BJ (cell line): ENCODE data around the gene CRYBA1. TPM values are rescaled to one million over a fixed set of nuclear protein-coding genes. Genes with fewer than 3 reads are reported as not detected.
A peak's percentile ranks its signal among the peaks of the same experiment; 100 is the strongest.

Source experiments
- CTCF ChIA-PET: fragments of 350-600 bp; formaldehyde crosslinking; extraction: SDS; loops from one replicate; lab custom pipeline; 2021; ENCODE audit warnings: antibody characterized with exemption, inconsistent platforms; lab: Yijun Ruan, JAX
- POLR2A ChIA-PET: fragments of 300-600 bp; sonication (Branson Sonifier 250); formaldehyde crosslinking; extraction: SDS; loops from one replicate; lab custom pipeline; 2021; ENCODE audit warnings: antibody characterized with exemption; lab: Charles Lee
- DNase-seq: peaks from one replicate; pipeline ENCODE4 v3.0.0-alpha.2; 2011; ENCODE audit warnings: low read depth
- H3K27me3 ChIP-seq: 2 replicates; pipeline ENCODE4 v1.6.0; 2011; ENCODE audit warnings: low read length; ENCODE audit not compliant: control insufficient read depth, insufficient read depth
- H3K36me3 ChIP-seq: 2 replicates; pipeline ENCODE4 v1.5.1; 2011; ENCODE audit warnings: low read length; ENCODE audit not compliant: control insufficient read depth, insufficient read depth
- H3K4me3 ChIP-seq: 2 replicates; pipeline ENCODE4 v1.5.1; 2011; ENCODE audit warnings: low read depth, mild to moderate bottlenecking, control low read depth, low read length
- polyA plus RNA-seq: library from polyadenylated mRNA; depleted of rRNA; stranded (reverse); fragments of >200 nt; gene quantifications from 2 replicates; pipeline ENCODE4 v1.2.3, GENCODE V29; 2011
- TF ChIP-seq, protein P1 (sequence below): IDR thresholded peaks from 2 replicates; pipeline ENCODE4 v1.5.1; 2011; ENCODE audit warnings: low read depth, mild to moderate bottlenecking, control low read depth, inconsistent platforms, low read length, moderate library complexity; ENCODE audit not compliant: insufficient read depth

The CRYBA1 gene
- polyA plus RNA-seq, 1 experiment: not detected

DNA sequence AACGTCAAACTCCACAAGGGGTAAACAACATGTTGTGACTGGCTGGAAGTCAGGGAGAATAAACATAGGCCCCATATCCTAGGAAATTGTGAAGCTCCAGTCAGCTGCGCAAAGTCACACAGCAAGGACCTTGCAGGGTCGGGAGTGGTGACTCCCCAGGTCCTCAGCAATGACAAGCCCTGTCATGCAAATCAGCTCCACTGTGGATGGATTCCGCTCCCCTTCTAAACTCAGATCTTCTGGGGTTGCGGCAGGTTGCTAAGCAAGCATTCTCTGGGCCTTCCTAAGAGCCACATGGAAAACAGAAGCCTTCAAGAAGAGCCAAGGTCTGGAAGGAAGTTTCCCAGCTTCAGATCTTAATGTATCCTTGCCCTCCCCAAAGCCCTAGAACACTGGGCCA is 37.6 kb upstream of the CRYBA1 start:
- Histone ChIP-seq H3K27me3 (no peaks in the 10 kb centered on the region), H3K4me3 (no peak overlapping the region), H3K36me3 (no peaks in the 10 kb centered on the region)
- TF ChIP-seq, protein P1, sequence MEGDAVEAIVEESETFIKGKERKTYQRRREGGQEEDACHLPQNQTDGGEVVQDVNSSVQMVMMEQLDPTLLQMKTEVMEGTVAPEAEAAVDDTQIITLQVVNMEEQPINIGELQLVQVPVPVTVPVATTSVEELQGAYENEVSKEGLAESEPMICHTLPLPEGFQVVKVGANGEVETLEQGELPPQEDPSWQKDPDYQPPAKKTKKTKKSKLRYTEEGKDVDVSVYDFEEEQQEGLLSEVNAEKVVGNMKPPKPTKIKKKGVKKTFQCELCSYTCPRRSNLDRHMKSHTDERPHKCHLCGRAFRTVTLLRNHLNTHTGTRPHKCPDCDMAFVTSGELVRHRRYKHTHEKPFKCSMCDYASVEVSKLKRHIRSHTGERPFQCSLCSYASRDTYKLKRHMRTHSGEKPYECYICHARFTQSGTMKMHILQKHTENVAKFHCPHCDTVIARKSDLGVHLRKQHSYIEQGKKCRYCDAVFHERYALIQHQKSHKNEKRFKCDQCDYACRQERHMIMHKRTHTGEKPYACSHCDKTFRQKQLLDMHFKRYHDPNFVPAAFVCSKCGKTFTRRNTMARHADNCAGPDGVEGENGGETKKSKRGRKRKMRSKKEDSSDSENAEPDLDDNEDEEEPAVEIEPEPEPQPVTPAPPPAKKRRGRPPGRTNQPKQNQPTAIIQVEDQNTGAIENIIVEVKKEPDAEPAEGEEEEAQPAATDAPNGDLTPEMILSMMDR: no peak
- ChIA-PET CTCF (interaction anchor here (0.8 to 3.8 kb wide), 7 partner anchors 10 to 93 kb away, joined by 4 to 24 read pairs (median 4); partner anchors contain the start of gene MYO18A), POLR2A (no interaction called here)
- DNase-seq: no peak

DNA sequence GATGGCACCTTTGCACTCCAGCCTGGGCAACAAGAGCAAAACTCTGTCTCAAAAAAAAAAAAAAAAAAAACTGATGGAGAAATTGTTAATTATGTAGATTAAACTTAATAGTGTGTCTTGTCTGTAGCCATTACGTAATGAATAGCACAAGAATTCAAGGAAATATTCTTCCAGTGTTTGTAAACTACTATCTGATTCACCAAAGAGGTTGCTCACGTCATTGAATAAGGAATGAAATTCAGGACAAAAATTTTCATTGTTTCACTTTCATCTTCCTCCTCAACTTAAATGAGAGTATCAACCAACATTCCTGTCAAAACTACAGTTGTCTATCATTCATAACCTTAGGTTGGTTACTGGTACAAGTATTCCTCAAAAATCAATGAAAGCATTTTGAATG is 35.8 kb upstream of the CRYBA1 start:
- H3K36me3 ChIP-seq: no peaks in the 10 kb centered on the region
- TF ChIP-seq, protein P1: no peak
- no peak for DNase-seq
- ChIA-PET CTCF (interaction anchor here (0.6 to 3.8 kb wide), 5 partner anchors 8 to 94 kb away, joined by 3 to 24 read pairs (median 7); partner anchors contain the start of gene MYO18A), POLR2A (no interaction called here)
- no peak overlapping the region for H3K4me3 ChIP-seq
- no peaks in the 10 kb centered on the region for H3K27me3 ChIP-seq

DNA sequence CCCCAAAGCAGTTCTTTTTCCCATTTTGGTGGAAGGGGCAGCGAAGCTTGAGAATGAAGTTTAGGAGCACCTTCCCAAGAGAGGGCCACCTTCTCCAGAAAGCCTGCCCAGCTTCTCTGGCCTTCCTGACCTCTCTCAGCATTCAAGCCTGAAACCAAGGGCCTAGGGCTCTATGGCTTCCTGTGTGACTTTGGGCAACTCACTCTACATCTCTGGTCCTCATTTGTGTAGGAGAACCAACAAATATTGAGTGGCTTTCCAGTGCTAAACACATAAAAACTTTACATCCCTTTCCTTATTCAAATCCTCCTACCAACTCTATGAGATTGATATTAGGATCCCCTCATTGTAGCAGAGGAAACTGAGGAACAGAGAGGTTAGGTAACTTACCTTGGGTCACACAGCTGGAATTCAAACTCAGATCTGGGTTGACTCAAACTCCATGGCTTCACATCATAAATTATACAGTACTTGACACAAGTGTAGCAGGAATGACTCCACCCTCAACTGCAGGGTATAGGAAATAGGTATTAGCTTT is 34.5 kb upstream of the CRYBA1 start:
- Histone ChIP-seq H3K36me3 (no peaks in the 10 kb centered on the region), H3K27me3 (no peaks in the 10 kb centered on the region), H3K4me3 (no peak overlapping the region)
- ChIA-PET POLR2A (no interaction called here), CTCF (interaction anchor here (0.7 to 3.8 kb wide), 8 partner anchors 7 to 79 kb away, joined by 3 to 24 read pairs (median 4); partner anchors contain the start of gene MYO18A)
- TF ChIP-seq, protein P1: no peak
- no peak for DNase-seq

DNA sequence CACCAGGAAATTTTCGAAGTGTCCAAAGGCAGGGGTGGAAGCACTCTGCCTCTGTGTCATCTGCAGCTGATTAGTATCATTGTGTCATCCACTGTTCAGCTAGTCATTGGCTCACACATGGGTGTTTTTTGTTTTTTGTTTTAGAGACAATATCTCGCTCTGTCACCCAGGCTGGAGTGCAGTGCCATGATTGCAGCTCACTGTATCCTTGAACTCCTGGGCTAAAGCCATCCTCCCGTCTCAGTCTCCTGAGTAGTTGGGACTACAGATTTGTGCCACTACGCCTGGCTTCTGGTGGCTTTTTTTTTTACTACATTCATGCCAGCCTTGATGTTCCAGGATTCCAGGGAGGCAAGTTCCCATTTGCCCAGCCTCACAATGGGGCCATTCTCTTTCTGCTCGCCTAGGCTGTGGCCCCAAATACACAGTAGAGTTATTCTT is 34.0 kb upstream of the CRYBA1 start:
- ChIA-PET CTCF (interaction anchor here (0.7 to 3.4 kb wide), 6 partner anchors 18 to 78 kb away, joined by 3 to 16 read pairs (median 4); partner anchors contain the start of gene MYO18A), POLR2A (no interaction called here)
- TF ChIP-seq, protein P1: no peak
- Histone ChIP-seq H3K36me3 (no peaks in the 10 kb centered on the region), H3K4me3 (no peak overlapping the region), H3K27me3 (no peaks in the 10 kb centered on the region)
- DNase-seq: peak; percentile 11

DNA sequence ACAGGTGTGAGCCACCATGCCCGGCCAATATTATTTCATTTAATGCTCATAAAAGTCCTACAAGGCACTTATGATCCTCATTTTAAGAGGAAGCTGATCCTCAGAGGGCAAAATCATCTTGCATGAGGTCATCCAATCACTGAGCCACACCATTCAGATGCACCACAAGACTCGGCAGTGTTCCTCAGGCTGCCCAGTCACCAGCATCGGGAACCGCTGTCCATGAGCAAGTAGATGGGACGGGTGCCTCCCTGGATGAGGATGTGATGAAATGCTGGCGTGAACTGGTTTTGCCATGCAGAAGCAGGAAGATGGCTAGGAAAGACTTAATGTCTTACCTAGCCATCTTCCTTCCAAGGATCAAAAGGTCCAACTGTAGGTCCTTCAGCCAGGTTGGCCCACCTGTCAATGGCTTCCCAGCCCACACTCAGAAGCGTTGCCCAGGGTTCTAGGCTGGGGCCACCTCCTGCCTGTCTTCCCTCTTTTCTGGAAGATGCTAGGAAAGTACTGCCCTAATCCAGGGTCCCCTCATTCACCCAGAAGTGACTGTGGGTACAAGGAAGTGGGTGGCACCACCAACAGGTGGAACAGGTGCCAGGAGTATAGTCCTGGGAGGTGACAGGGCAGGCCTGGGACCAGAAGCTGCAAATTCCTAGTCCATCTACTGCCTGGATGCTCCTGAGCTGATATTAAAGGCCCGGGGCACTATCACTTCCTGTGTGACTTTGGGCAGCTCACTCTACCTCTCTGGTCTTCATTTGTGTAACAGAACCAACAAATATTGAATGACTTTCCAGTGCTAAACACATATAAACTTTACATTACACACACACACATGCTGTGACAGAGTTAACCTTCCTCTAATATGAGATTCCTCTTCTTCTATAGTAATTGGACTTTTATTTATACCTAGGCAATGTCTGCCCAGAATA is 32.2 kb upstream of the CRYBA1 start:
- ChIA-PET POLR2A (no interaction called here), CTCF (interaction anchor here (0.6 to 9.8 kb wide), 8 partner anchors 9 to 78 kb away, joined by 3 to 238 read pairs (median 4); partner anchors contain the start of gene MYO18A)
- TF ChIP-seq, protein P1: no peak
- Histone ChIP-seq H3K36me3 (no peaks in the 10 kb centered on the region), H3K27me3 (no peaks in the 10 kb centered on the region), H3K4me3 (no peak overlapping the region)
- no peak for DNase-seq
